GM20000 (cell line): ENCODE data around the gene PDZK1IP1.
A peak's percentile ranks its signal among the peaks of the same experiment; 100 is the strongest.
"Not testable (repeated sequence)": the region's sequence is repeated elsewhere in the genome, so short reads cannot be mapped to it uniquely, and the experiment has no call there.

Experiments used
- DNase-seq: peaks from one replicate; pipeline ENCODE4 v3.0.0; 2012; ENCODE audit warnings: low spot score
- TF ChIP-seq, protein P1 (sequence below): IDR thresholded peaks from 2 replicates; pipeline ENCODE4 v1.5.1; 2012; ENCODE audit warnings: mild to moderate bottlenecking, control low read depth; ENCODE audit errors: extremely low read depth, missing control alignments

PDZK1IP1 gene

DNA sequence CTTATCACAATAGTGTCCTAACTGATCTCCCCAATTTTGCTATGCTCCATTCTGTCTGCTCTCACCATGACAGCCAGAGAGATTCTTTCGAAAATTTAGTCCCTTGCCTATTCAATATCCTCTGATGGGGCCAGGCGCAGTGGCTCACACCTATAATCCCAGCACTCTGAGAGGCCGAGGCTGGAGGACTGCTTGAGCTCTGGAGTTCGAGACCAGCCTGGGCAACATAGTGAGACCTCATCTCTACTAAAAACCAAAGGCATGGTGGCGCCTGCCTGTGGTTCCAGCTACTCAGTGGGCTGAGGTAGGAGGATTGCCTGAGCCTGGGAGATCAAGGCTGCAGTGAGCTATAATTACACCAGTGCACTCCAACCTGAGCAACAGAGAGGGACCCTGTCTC, 16.1 kb upstream of the PDZK1IP1 start:
- TF ChIP-seq, protein P1, sequence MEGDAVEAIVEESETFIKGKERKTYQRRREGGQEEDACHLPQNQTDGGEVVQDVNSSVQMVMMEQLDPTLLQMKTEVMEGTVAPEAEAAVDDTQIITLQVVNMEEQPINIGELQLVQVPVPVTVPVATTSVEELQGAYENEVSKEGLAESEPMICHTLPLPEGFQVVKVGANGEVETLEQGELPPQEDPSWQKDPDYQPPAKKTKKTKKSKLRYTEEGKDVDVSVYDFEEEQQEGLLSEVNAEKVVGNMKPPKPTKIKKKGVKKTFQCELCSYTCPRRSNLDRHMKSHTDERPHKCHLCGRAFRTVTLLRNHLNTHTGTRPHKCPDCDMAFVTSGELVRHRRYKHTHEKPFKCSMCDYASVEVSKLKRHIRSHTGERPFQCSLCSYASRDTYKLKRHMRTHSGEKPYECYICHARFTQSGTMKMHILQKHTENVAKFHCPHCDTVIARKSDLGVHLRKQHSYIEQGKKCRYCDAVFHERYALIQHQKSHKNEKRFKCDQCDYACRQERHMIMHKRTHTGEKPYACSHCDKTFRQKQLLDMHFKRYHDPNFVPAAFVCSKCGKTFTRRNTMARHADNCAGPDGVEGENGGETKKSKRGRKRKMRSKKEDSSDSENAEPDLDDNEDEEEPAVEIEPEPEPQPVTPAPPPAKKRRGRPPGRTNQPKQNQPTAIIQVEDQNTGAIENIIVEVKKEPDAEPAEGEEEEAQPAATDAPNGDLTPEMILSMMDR = no peak
- DNase-seq = no peak

DNA sequence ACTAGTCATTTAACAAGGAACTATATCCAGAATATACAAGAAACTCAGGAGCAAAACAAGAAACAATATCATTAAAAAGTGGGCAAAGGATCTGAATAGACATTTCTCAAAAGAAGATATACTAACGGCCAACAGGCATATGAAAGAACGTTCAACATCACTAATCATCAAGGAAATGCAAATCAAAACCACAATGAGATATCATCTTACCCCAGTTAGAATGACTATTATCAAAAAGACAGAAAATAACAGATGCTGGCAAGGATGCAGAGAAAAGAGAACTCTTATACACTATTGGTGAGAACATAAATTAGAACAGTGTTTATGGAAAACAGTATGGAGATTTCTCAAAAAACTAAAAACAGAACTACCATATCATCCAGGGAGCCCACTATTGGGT, 13.7 kb upstream of the PDZK1IP1 start:
- DNase-seq = not testable (repeated sequence)

GRCh38 chr1:47201179-47201578, 11.3 kb upstream of the PDZK1IP1 start:
- no peak for DNase-seq
- TF ChIP-seq, protein P1 = no peak

GRCh38 chr1:47198214-47198613, 8.4 kb upstream of the PDZK1IP1 start:
- TF ChIP-seq, protein P1 = no peak
- DNase-seq = no peak

DNA sequence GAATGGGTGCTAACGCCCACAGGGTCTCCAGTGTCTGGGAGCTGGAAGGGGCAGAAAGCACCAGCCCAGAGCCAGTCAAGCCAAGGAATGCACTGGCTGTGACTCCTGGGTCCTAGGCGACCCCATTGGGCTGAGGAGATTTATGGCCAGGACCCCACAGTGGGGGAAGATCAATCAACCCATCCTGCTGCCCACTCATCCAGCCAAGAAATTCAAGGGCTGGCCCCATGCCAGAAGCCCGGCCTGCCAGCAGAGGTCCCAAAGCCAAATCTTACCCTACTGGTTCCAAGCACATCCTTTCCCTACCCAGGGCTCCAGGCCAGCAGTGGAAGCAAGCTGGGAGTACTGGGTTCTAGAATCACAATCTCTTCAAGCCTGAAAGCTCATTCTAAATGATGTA, 6.8 kb upstream of the PDZK1IP1 start:
- DNase-seq = no peak

GRCh38 chr1:47195981-47196380, 6.1 kb upstream of the PDZK1IP1 start:
- not testable (repeated sequence) for DNase-seq

More for the DNA sequence above, 6.8 kb upstream of the PDZK1IP1 start:
- TF ChIP-seq, protein P1 = no peak

DNA sequence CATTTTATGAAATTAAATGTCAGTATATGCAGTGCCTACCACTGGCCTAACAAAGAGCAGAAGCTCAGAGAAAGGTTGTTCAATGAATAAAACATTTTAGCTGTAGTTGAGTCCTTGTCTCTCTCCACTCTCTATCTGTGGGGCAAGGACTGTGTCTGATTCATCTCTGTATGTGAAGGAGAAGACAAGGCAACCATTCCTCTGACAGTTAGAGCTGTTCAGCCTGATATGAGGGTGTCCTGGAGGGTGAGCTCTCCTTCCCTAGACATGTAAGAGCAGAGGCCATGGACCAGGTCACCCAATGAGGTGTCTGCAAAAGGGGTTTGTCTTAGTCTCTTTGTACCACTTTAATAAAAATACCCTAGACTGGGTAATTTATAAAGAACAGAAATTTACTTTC, 4.5 kb upstream of the PDZK1IP1 start:
- TF ChIP-seq, protein P1 = no peak
- DNase-seq = no peak

DNA sequence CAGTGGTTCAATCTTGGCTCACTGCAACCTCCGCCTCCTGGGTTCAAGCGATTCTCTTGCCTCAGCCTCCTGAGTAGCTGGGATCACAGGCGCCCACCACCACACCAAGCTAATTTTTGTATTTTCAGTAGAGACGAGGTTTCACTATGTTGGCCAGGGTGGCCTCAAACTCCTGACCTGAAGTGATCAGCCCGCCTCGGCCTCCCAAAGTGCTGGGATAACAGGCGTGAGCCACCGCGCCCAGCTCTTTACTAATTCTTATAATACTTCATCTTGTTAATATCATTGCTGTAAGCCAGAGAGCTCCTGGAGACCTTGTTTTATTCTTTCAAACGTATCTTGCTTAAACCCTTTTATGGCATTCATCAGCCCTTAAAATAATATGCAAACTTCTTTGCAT, 3.7 kb upstream of the PDZK1IP1 start:
- DNase-seq = not testable (repeated sequence)

DNA sequence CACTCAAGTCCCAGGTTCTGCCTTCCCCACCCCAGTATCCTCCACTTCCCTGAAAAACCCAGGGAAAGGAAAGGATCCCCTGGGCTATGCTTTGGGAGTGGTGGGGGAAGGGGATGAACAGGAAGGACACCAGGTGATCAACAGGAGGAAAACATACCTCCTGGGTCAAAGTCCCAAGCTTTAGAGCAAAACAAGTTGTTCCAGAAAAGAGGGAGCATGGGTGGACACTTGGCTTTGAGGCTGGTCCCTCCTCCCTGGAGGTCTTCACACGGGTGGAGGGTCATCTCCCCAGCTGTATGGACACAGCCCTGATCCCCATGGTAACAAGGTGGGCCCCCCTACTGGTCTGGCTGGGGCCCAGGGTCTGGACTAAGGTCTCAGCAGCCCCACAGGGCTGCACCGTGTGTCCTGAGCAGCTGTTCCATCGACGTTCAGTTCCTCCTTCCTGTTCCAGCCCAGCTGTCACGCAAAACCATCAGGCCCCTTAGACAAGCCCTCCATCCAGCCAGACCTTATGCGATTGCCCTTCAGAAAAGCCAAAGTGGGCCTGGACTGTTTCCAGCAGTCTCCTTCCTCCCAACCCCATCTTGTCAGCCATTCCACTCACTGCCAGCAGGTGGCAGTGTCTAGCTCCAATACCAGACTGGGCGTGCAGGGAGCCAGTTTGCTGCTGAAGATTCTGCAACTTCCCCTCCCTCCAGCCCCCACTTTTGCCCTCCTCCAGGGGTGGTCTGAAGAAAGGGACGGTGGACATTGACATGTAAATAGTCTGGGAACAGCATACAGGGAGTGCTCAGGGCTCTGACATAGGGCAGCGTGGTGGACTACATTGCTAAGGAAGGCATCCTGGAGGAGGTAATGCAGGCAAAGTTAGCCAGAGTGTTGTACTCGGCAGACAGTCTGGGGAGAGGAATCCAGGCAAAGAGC, 2.9 kb upstream of the PDZK1IP1 start:
- TF ChIP-seq, protein P1 = peak; percentile 98
- peak; percentile 76 for DNase-seq
